Brain microvascular endothelial cell (primary cell): ENCODE data around the gene HES3.

ENCODE experiments used
- DNase-seq: peaks from one replicate; pipeline ENCODE4 v3.0.0-alpha.2; 2020
- H3K27ac ChIP-seq: fragments of 250-450 bp; sonication (Bioruptor Pico); 2 replicates; pipeline ENCODE4 v1.5.1; 2020; ENCODE audit warnings: mild to moderate bottlenecking, moderate library complexity
- H3K27me3 ChIP-seq: fragments of 250-450 bp; sonication (Bioruptor Pico); replicated peaks from 2 replicates; pipeline ENCODE4 v1.5.1; 2020; ENCODE audit warnings: mild to moderate bottlenecking
- H3K36me3 ChIP-seq: fragments of 250-450 bp; sonication (Bioruptor Pico); replicated peaks from 2 replicates; pipeline ENCODE4 v1.5.1; 2020; ENCODE audit warnings: mild to moderate bottlenecking
- H3K4me3 ChIP-seq: 2 replicates; pipeline ENCODE4 v1.5.1; 2011; ENCODE audit warnings: low read depth, mild to moderate bottlenecking, control low read depth, low read length, moderate library complexity
- CTCF ChIP-seq: IDR thresholded peaks from 2 replicates; pipeline ENCODE4 v1.5.1; 2011; ENCODE audit warnings: low read depth, mild to moderate bottlenecking, moderate library complexity, low read length, control low read depth, inconsistent platforms; ENCODE audit errors: missing control alignments
- in situ Hi-C: cut with HindIII; loops from 2 replicates; pipeline ENCODE4 v1.10.0; 2017; ENCODE audit warnings: low sequenced_read_pairs, low pct_ligation_motif_present

Gene HES3

DNA sequence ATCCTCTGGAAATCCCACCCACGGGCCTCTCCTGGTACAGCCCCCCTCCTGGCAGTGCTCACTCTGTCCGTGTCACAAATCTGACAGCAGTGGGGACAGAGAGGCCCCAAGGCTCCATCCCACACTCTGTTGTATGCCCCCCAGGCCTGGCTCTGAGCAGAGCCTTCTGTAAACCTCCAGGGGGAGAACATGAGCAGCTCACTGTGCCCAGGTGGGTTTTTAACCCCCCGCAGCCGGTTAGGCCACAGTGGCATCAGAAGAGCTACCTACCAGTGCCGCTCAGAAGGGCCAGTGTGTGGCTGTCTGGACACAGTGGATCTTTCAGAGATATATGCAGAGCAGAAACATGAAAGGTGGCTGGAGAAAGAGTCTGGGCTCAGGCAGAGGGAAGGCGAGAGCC is 28.9 kb downstream of the HES3 start:
- no peak for DNase-seq
- Histone ChIP-seq H3K27me3 (no peaks in the 10 kb centered on the region), H3K4me3 (no peak overlapping the region), H3K36me3 (no peaks in the 10 kb centered on the region), H3K27ac (no peak overlapping the region)
- TF ChIP-seq CTCF, result peak; percentile 56
- in situ Hi-C loops, result no loop called here

GRCh38 chr1:6273380-6273891 is 29.5 kb downstream of the HES3 start:
- H3K36me3 ChIP-seq, result no peaks in the 10 kb centered on the region
- no peak overlapping the region for H3K27ac ChIP-seq
- H3K4me3 ChIP-seq, result no peak overlapping the region
- TF ChIP-seq CTCF, result no peak
- in situ Hi-C loops, result no loop called here
- peak; percentile 41 for DNase-seq
- no peaks in the 10 kb centered on the region for H3K27me3 ChIP-seq

GRCh38 chr1:6274102-6274501 is 30.1 kb downstream of the HES3 start:
- no peak overlapping the region for H3K4me3 ChIP-seq
- TF ChIP-seq CTCF, result no peak
- no peak for DNase-seq
- H3K27ac ChIP-seq, result no peak overlapping the region
- no peaks in the 10 kb centered on the region for H3K27me3 ChIP-seq
- no peaks in the 10 kb centered on the region for H3K36me3 ChIP-seq
- in situ Hi-C loops, result no loop called here

DNA sequence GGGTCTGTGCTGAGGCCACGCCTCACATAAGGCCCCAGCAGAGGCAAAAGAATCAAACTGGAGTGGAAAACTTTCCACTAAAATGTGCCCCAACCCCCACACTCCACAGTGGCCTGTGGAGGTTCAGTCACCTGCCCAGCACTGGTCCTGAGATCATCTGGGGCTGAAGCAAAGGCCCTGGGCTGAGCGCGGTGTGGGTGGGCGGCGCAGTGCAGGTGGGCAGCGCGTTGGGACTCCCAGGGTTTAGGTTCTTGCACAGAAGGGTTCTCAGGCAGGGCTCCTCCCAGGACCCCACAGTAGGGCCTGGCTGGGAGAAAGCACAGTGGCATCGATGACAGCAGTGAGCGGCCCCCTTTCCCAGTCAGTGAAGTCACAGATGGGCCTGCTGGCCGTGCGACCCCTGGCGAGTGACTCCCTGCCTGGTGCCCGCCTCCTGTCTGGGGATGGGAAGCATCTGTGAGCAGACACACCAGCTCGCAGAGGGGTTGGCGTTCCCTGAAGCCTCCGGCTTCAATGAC is 30.7 kb downstream of the HES3 start:
- no peak for TF ChIP-seq CTCF
- Histone ChIP-seq H3K36me3 (no peaks in the 10 kb centered on the region), H3K27me3 (no peaks in the 10 kb centered on the region), H3K27ac (no peak overlapping the region), H3K4me3 (no peak overlapping the region)
- DNase-seq, result no peak
- in situ Hi-C loops, result no loop called here

DNA sequence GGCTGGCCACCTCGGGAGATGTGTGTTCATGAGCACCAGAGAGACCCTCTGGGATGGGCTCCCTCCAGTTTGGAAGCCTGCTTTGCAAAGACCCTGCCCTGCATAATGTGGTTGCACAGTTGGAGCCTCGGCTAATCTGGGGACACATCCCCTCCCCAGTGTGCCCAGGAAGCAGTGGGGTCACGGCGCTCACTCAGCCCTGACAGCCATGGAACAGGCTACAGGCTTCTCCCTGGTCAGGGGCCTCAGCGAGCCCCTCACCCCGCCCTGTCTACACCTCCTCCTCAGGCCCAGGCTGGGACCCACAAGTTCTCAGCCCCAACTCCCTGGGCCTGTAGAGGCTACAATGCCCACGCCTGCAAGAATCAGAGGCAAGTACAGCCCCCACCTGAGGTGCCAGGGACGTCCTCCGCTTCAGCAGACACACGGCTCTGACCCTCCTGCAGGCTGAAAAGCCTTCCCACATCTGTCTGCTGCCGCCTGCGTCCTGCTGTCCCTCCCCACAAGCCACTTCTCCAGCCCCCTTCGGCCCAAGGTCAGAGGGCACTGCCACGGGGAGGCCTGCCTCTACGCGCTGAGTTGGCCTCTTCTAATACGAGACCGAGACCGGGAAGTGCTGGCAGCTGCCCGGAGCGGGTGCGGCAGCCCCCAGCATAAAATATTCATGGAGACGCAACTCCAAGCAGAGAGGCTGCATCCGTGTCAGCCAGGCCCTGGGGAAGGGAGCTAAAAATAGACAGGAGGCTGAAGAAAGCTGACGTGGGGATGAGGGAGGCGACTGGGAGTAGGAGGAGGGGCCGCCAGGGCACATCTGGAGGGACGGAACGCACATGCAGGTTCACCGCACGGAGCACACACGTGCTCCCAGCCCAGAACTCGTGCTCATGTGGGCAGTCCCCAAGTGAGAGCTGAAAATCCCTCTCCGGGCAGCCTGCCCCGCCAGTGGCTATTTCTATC is 32.1 kb downstream of the HES3 start:
- TF ChIP-seq CTCF, result no peak
- Histone ChIP-seq H3K4me3 (peak overlapping the region; percentile 5), H3K36me3 (no peaks in the 10 kb centered on the region), H3K27ac (peak overlapping the region; percentile 58), H3K27me3 (no peaks in the 10 kb centered on the region)
- in situ Hi-C loops, result no loop called here
- DNase-seq, result peak; percentile 76
